Measurements from ENCODE around the gene TRIM2.

DNA sequence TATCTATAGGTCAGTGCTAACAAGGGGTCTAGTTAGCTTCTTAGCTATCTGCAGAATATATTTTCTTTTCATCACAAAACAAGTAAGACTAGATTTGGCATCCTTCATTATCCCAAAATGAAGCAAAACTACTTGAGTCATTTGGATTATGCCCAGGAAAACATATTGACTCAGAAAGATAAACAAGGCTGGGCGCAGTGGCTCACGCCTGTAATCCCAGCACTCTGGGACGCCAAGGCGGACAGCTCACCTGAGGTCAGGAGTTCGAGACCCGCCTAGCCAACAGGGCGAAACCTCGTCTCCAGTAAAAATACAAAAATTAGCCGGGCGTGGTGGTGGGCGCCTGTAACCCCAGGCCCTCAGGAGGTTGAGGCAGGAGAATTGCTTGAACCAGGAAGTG is 122.3 kb downstream of the TRIM2 start:
- TF ChIP-seq, protein P1, sequence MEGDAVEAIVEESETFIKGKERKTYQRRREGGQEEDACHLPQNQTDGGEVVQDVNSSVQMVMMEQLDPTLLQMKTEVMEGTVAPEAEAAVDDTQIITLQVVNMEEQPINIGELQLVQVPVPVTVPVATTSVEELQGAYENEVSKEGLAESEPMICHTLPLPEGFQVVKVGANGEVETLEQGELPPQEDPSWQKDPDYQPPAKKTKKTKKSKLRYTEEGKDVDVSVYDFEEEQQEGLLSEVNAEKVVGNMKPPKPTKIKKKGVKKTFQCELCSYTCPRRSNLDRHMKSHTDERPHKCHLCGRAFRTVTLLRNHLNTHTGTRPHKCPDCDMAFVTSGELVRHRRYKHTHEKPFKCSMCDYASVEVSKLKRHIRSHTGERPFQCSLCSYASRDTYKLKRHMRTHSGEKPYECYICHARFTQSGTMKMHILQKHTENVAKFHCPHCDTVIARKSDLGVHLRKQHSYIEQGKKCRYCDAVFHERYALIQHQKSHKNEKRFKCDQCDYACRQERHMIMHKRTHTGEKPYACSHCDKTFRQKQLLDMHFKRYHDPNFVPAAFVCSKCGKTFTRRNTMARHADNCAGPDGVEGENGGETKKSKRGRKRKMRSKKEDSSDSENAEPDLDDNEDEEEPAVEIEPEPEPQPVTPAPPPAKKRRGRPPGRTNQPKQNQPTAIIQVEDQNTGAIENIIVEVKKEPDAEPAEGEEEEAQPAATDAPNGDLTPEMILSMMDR (IDR thresholded peaks at IDR 0.05; ENCODE audit: low read length) = no peak
- TF ChIP-seq EZH2phosphoT487 (IDR thresholded peaks at IDR 0.05; ENCODE audit: low read length) = no peak
- no peak for TF ChIP-seq EZH2 (optimal IDR thresholded peaks at IDR 0.05; ENCODE audit: low read depth, low read length)
